Measurements from ENCODE around the gene GP1BB.

GP1BB gene

DNA sequence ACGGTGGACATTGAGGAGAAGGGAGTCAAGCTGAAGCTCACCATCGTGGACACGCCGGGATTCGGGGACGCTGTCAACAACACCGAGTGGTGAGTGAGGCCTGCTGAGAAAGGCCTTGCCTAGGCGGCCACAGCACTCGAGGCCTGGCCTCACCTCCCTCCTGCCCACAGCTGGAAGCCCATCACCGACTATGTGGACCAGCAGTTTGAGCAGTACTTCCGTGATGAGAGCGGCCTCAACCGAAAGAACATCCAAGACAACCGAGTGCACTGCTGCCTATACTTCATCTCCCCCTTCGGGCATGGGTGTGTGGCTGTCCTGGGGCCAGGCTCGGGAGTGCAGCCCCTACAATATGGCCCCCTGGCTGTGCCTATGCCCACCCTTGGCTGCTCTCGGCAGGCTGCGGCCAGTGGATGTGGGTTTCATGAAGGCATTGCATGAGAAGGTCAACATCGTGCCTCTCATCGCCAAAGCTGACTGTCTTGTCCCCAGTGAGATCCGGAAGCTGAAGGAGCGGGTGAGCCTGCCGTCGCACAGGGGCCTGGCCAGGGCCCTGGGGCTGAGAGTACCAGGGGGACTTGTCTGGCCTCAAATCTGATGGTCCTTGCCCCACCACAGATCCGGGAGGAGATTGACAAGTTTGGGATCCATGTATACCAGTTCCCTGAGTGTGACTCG is 3.0 kb upstream of the GP1BB start:
- Histone ChIP-seq H3K27ac (peak overlapping the region in 1 of 2 donors; percentile 86), H3K4me3 (no peak overlapping the region)
- DNase-seq (ENCODE audit: low spot score), result no peak
- TF ChIP-seq, protein P1, sequence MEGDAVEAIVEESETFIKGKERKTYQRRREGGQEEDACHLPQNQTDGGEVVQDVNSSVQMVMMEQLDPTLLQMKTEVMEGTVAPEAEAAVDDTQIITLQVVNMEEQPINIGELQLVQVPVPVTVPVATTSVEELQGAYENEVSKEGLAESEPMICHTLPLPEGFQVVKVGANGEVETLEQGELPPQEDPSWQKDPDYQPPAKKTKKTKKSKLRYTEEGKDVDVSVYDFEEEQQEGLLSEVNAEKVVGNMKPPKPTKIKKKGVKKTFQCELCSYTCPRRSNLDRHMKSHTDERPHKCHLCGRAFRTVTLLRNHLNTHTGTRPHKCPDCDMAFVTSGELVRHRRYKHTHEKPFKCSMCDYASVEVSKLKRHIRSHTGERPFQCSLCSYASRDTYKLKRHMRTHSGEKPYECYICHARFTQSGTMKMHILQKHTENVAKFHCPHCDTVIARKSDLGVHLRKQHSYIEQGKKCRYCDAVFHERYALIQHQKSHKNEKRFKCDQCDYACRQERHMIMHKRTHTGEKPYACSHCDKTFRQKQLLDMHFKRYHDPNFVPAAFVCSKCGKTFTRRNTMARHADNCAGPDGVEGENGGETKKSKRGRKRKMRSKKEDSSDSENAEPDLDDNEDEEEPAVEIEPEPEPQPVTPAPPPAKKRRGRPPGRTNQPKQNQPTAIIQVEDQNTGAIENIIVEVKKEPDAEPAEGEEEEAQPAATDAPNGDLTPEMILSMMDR (IDR thresholded peaks at IDR 0.05), result no peak

DNA sequence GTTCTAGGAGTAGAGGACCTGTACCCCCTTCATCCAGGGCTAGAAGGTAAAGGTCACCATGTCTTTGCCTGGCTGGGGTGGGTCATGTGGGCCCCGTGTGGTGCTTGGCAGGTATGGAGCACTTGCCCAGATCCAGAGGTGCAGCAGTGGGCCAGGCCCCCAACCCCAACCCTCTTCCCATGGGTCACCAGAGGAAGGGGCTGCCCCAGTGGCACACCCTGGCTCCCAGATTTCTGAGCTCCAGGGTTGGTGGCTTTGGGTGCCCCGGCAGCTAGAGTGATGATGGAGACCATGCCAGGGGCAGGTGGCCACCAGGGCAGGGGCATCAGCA is 2.4 kb upstream of the GP1BB start:
- H3K27ac ChIP-seq, result no peak overlapping the region
- no peak overlapping the region for H3K4me3 ChIP-seq
- no peak for DNase-seq (ENCODE audit: low spot score)
- TF ChIP-seq, protein P1 (IDR thresholded peaks at IDR 0.05), result no peak

DNA sequence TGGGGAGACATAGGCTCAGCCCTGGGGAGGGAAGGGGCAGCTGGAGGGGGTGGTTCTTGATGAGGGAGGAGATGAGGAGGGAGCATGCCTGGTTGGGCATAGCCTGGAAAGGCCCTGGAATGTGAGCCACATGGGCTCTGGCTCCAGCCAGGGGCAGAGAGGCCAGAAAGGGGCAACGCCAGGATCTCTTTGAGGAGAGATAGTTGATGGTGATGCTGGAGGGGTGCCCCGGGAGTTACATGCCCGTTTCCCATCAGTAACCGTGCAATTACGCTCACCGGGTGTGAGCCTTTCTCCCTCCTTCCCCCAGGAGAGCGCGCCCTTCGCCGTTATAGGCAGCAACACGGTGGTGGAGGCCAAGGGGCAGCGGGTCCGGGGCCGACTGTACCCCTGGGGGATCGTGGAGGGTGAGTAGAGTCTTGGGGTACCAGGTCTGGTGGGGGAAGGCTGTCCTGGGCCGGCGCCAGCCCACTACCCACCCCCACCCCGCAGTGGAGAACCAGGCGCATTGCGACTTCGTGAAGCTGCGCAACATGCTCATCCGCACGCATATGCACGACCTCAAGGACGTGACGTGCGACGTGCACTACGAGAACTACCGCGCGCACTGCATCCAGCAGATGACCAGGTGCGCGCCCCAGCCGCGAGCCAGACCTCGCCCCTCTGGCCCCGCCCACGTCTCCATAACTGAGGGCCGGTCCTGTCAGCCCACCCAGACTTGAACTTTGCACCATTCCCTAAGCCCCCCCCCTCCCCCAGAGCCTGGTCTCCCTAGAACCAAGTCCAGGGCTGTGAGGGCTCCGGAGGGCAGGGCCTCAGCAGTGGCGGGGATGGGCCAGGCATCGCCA is 1.8 kb upstream of the GP1BB start:
- H3K4me3 ChIP-seq, result no peak overlapping the region
- no peak for DNase-seq (ENCODE audit: low spot score)
- TF ChIP-seq, protein P1 (IDR thresholded peaks at IDR 0.05), result no peak
- H3K27ac ChIP-seq, result no peak overlapping the region

DNA sequence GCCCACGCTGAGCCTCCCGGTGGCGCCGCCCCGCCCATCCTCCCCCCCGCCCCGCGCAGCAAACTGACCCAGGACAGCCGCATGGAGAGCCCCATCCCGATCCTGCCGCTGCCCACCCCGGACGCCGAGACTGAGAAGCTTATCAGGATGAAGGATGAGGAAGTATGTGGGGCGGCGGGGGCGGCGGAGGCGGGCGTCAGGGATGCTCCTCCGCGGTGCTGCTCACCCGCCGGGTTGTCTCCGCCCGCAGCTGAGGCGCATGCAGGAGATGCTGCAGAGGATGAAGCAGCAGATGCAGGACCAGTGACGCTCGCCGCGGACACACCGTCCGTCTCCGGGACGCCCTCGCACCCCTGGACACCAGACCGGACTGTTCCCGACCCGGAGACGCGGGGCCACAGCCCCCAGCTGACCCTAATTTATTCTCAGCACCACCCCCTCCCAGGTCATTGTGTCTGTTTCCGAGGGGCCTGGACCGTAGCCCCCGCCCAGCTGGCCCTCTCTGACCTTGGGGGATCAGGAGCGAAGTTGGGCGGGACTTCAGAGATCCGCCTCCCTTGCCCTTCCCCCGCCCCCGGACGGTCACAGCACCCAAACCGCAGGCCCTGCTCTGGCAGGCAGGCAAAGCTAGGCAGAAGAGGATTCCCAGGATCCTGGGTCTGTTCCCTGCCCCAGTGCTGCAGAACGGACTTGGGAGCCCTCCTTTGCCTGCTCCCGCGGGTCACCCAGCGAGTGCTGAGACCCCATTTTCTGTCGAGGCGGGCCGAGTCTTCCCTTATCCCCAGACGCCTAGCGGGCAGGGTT is 959 bp upstream of the GP1BB start:
- no peak for DNase-seq (ENCODE audit: low spot score)
- no peak overlapping the region for H3K27ac ChIP-seq

DNA sequence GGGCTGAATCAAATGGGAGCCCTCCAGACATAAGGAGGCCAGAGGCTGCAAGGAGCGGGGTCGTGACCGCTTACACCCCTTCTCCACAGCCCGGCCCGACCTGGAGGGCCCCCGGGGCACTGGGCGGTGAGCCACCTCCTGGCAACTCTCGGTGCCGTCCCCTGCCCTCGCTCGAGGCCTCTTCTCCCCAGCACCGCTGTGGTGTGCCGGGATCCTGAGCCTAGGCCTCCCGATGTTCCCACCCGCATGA is 432 bp upstream of the GP1BB start:
- H3K27ac ChIP-seq, result no peak overlapping the region
- TF ChIP-seq, protein P1 (IDR thresholded peaks at IDR 0.05), result no peak
- no peak for DNase-seq (ENCODE audit: low spot score)
- H3K4me3 ChIP-seq, result no peak overlapping the region

More for the DNA sequence above, 959 bp upstream of the GP1BB start:
- TF ChIP-seq, protein P1 (IDR thresholded peaks at IDR 0.05), result no peak
- H3K4me3 ChIP-seq, result no peak overlapping the region

DNA sequence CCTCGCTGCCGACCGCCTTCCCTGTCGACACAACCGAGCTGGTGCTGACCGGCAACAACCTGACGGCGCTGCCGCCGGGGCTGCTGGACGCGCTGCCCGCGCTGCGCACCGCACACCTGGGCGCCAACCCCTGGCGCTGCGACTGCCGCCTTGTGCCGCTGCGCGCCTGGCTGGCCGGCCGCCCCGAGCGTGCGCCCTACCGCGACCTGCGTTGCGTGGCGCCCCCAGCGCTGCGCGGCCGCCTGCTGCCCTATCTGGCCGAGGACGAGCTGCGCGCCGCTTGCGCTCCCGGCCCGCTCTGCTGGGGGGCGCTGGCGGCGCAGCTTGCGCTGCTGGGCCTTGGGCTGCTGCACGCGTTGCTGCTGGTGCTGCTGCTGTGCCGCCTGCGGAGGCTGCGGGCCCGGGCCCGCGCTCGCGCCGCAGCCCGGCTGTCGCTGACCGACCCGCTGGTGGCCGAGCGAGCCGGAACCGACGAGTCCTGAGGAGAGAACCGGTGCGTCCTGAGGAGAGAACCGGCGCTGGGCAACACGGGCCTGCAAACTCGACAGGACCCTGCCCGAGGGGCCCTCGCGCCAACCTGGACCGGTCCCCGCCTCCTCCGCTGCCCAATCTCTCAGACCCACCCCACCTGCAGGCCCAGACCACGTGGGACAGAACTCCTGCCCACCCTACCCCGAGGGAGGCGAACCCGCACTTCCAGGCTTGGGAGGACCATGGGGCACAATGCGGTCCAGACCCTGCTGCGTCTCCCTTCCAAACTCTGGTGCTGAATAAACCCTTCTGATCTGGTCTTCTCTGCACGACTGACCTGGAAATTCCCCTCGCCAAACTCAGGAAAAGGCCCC is 866 bp downstream of the GP1BB start:
- no peak overlapping the region for H3K4me3 ChIP-seq
- no peak overlapping the region for H3K27ac ChIP-seq
- TF ChIP-seq, protein P1 (IDR thresholded peaks at IDR 0.05), result no peak
- no peak for DNase-seq (ENCODE audit: low spot score)
